ENCODE measurements around the gene SPATA12.

DNA sequence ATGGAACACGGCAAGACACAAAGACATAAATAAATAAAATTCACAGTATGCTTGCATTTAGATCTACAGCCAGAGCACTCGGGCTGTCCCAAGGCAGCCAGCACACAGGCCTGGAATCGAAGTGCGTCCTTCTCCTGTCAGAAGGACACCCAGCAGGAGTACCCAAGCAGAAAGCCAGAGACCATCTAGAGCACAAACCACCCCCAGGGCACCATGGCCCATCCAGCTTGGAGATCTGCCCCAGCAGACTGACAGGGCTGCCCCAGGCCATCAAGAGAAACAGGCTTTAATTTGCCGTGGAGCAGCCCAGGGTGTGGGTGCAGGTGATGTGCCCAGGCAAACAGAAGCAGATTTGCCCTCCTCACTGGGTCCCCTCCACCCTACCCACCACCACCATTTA lies 7.8 kb upstream of the SPATA12 start:
- TF ChIP-seq SP1 (IDR thresholded peaks at IDR 0.05) (no peak), TAF1 (conservative IDR thresholded peaks at IDR 0.05) (no peak)
- TF ChIP-seq, protein P1, sequence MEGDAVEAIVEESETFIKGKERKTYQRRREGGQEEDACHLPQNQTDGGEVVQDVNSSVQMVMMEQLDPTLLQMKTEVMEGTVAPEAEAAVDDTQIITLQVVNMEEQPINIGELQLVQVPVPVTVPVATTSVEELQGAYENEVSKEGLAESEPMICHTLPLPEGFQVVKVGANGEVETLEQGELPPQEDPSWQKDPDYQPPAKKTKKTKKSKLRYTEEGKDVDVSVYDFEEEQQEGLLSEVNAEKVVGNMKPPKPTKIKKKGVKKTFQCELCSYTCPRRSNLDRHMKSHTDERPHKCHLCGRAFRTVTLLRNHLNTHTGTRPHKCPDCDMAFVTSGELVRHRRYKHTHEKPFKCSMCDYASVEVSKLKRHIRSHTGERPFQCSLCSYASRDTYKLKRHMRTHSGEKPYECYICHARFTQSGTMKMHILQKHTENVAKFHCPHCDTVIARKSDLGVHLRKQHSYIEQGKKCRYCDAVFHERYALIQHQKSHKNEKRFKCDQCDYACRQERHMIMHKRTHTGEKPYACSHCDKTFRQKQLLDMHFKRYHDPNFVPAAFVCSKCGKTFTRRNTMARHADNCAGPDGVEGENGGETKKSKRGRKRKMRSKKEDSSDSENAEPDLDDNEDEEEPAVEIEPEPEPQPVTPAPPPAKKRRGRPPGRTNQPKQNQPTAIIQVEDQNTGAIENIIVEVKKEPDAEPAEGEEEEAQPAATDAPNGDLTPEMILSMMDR (IDR thresholded peaks at IDR 0.05; ENCODE audit: low read depth, low read length, missing input control), result no peak
- TF ChIP-seq, protein P2, sequence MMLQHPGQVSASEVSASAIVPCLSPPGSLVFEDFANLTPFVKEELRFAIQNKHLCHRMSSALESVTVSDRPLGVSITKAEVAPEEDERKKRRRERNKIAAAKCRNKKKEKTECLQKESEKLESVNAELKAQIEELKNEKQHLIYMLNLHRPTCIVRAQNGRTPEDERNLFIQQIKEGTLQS (IDR thresholded peaks at IDR 0.05), result no peak

All from liver (tissue), 3 donors.